ENCODE measurements around the gene NLGN4Y.

Gene NLGN4Y
- total RNA-seq, result 0 to 9.0 (median 3.0) reads per million in 9 experiments

DNA sequence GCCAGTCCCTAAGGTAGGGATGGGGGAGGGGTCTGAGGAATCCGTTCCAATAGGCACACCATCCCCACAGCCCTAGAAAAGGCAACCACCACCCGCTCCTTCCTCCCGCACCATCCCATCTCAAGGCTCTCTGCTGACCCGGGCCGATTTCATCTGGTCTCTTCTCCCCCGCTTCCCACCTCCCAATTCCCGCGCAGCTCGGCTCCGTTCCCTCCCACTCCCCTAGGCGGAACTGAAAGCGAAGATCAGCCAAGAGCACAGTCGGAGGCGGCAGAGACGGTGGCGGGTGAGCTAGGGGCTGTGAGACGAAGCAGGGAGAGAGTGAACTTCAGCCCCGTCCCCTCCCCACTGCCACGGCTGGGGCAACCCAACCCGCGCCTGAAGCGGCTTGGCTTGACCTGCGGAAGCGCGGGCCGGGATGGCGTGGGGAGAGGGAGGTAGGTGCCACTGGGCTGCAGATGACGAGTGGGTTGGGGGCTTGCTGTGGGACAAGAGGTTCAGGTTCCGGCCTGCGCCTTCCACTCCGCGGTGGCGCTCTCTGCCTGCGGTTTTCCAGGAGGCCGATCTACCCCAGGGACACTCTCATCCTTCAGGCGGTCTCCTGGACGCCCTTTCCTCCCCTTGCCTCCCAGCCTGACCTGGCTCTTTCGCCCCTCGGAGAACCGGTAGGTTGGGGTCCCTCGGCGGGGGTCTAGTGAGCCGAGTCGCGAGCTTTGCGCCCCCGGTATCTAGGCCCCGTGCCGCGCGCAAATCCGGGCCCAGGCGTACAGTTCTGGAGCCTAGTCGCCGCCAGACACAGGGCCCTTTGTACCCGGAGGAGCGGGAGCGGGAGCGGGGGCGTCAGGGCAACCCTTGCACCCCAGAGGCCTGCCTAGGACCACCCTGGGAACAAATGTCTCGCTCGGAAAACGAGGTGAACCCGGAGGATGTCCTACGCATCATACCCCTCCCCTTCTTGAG is at the start of gene NLGN4Y:
TSS of gene NLGN4Y (plus strand) at position 258 of the 960 bp plus-strand sequence. CDS start 97,591 bp downstream, outside the sequence.
- peak within 1 kb of the TSS; percentile 69 to 91 for H3K27ac Mint-ChIP-seq
- peak; percentile 37 for ATAC-seq (replicated peaks)
- H3K4me3 Mint-ChIP-seq, result peak within 1 kb of the TSS; percentile 81 to 92
- DNase-seq, result peak in 1 of 3 experiments; percentile 12
- H3K4me1 Mint-ChIP-seq (ENCODE audit: low read depth in 2 of 2), result peaks cover 11 to 18% of the 10 kb centered on the region in 2 donors
- H3K36me3 Mint-ChIP-seq (ENCODE audit: insufficient read depth), result no peaks in the 10 kb centered on the region
- no peaks in the 10 kb centered on the region for H3K9me3 Mint-ChIP-seq
- H3K27me3 Mint-ChIP-seq, result peaks cover 13 to 25% of the 10 kb centered on the region in 2 donors

DNA sequence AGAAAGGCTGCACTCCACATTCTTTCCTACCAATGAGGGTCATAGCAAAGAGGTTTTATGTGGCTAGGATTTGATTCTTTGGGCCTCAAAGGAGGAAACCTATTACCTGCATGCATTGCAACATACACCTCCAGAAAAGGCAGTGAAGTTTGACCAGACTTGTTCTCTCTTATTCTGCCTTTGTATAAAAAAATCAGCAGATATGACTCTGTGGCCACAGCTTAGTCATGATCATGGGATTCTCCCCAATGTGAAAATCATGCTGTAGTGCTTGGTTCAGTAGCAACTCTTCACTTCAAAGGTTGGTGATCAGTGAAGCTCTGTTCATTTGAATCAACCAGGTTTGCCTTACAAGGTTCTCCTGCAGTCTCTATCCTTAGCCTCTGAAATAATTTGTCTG is 38.4 kb upstream of the NLGN4Y start:
- no peaks in the 10 kb centered on the region for H3K36me3 Mint-ChIP-seq (ENCODE audit: insufficient read depth)
- no peaks in the 10 kb centered on the region for H3K9me3 Mint-ChIP-seq
- H3K27ac Mint-ChIP-seq, result no peak overlapping the region
- ATAC-seq (replicated peaks), result no peak
- H3K4me1 Mint-ChIP-seq (ENCODE audit: low read depth in 2 of 2), result no peaks in the 10 kb centered on the region
- no peaks in the 10 kb centered on the region for H3K27me3 Mint-ChIP-seq
- DNase-seq, result no peak
- no peak overlapping the region for H3K4me3 Mint-ChIP-seq

DNA sequence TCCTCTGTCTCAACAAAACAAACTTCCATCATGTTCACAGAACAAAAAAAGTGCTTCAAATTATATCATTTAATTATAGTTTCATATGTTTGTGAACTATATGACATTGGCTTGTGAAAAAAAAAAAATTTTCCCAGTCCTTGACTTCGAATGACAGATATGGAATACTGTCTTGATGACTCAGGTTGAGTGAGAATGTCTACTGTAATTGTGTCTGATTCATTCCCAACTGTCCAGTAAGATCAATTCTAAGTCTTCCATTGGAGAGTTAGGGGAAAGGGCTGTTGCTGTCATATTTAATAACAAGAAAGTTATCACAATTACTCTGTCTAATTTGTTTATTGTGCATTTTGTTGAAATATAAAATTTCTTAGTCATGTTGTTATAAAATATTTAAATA is 34.1 kb upstream of the NLGN4Y start:
- Mint-ChIP-seq H3K36me3 (ENCODE audit: insufficient read depth) (no peaks in the 10 kb centered on the region), H3K27me3 (no peaks in the 10 kb centered on the region), H3K27ac (no peak overlapping the region), H3K9me3 (no peaks in the 10 kb centered on the region), H3K4me3 (no peak overlapping the region), H3K4me1 (ENCODE audit: low read depth in 2 of 2) (no peaks in the 10 kb centered on the region)
- ATAC-seq (replicated peaks) (no peak), DNase-seq (no peak)

- no peaks in the 10 kb centered on the region for H3K9me3 Mint-ChIP-seq
- H3K4me3 Mint-ChIP-seq, result no peak overlapping the region
- no peaks in the 10 kb centered on the region for H3K27me3 Mint-ChIP-seq
- ATAC-seq (replicated peaks) (no peak), DNase-seq (no peak)
- H3K4me1 Mint-ChIP-seq (ENCODE audit: low read depth in 2 of 2), result no peaks in the 10 kb centered on the region
- H3K27ac Mint-ChIP-seq, result no peak overlapping the region
- H3K36me3 Mint-ChIP-seq (ENCODE audit: insufficient read depth), result no peaks in the 10 kb centered on the region
Observed at GRCh38 chrY:14498071-14498470, 26.3 kb upstream of the NLGN4Y start.

DNA sequence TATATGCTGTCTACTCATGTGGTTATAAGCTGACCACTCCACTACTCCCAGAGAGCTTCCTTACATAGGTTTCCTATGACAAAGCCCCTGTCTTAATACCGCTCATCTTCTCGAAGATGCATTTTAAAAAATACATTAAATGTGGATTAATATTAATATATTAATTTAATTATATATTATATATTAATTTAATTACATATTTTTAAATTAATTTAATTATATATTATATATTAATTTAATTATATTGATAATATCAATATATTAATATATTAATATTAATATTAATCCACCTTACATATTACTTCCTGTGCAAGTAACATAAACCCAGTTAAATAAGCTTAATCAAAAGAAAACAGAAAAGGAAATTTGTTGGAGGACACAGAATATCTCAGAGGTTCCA is 19.7 kb upstream of the NLGN4Y start:
- no peak for ATAC-seq (replicated peaks)
- no peaks in the 10 kb centered on the region for H3K4me1 Mint-ChIP-seq (ENCODE audit: low read depth in 2 of 2)

GRCh38 chrY:14522379-14522950 is 1.9 kb upstream of the NLGN4Y start:
- DNase-seq (no peak), ATAC-seq (replicated peaks) (no peak)
- Mint-ChIP-seq H3K36me3 (ENCODE audit: insufficient read depth) (no peaks in the 10 kb centered on the region), H3K27ac (no peak overlapping the region), H3K4me3 (no peak overlapping the region), H3K27me3 (peaks cover 18 to 25% of the 10 kb centered on the region in 2 donors), H3K9me3 (no peaks in the 10 kb centered on the region), H3K4me1 (ENCODE audit: low read depth in 2 of 2) (peaks cover 11 to 14% of the 10 kb centered on the region in 2 donors)

More for the DNA sequence above, 19.7 kb upstream of the NLGN4Y start:
- no peaks in the 10 kb centered on the region for H3K36me3 Mint-ChIP-seq (ENCODE audit: insufficient read depth)
- H3K27ac Mint-ChIP-seq, result no peak overlapping the region
- no peaks in the 10 kb centered on the region for H3K9me3 Mint-ChIP-seq
- H3K4me3 Mint-ChIP-seq, result no peak overlapping the region
- H3K27me3 Mint-ChIP-seq, result no peaks in the 10 kb centered on the region
- DNase-seq, result no peak

GRCh38 chrY:14523491-14524271 is 648 bp upstream of the NLGN4Y start:
- H3K4me3 Mint-ChIP-seq, result peak overlapping the region; percentile 81 to 92
- no peaks in the 10 kb centered on the region for H3K36me3 Mint-ChIP-seq (ENCODE audit: insufficient read depth)
- peaks cover 11 to 17% of the 10 kb centered on the region in 2 donors for H3K4me1 Mint-ChIP-seq (ENCODE audit: low read depth in 2 of 2)
- peaks cover 13 to 25% of the 10 kb centered on the region in 2 donors for H3K27me3 Mint-ChIP-seq
- ATAC-seq (replicated peaks) (no peak), DNase-seq (peak in 1 of 3 experiments; percentile 5)
- H3K9me3 Mint-ChIP-seq, result no peaks in the 10 kb centered on the region
- peak overlapping the region; percentile 69 to 91 for H3K27ac Mint-ChIP-seq

- ATAC-seq (replicated peaks) (no peak), DNase-seq (peak in 1 of 3 experiments; percentile 11)
- peak overlapping the region; percentile 69 to 91 for H3K27ac Mint-ChIP-seq
- H3K4me1 Mint-ChIP-seq (ENCODE audit: low read depth in 2 of 2), result peaks cover 11 to 18% of the 10 kb centered on the region in 2 donors
- no peaks in the 10 kb centered on the region for H3K9me3 Mint-ChIP-seq
- H3K36me3 Mint-ChIP-seq (ENCODE audit: insufficient read depth), result no peaks in the 10 kb centered on the region
- peak overlapping the region; percentile 81 to 92 for H3K4me3 Mint-ChIP-seq
- H3K27me3 Mint-ChIP-seq, result peaks cover 13 to 25% of the 10 kb centered on the region in 2 donors
Observed at GRCh38 chrY:14525315-14525714, 986 bp downstream of the NLGN4Y start.

GRCh38 chrY:14528361-14528760 is 4.0 kb downstream of the NLGN4Y start:
- Mint-ChIP-seq H3K27me3 (peaks cover 5 to 6% of the 10 kb centered on the region in 2 donors), H3K27ac (peak overlapping the region in 1 of 2 donors; percentile 24), H3K4me3 (no peak overlapping the region), H3K36me3 (ENCODE audit: insufficient read depth) (no peaks in the 10 kb centered on the region), H3K4me1 (ENCODE audit: low read depth in 2 of 2) (peaks cover 9 to 17% of the 10 kb centered on the region in 2 donors), H3K9me3 (no peaks in the 10 kb centered on the region)
- DNase-seq (no peak), ATAC-seq (replicated peaks) (no peak)

GRCh38 chrY:14536703-14537102 is 12.4 kb downstream of the NLGN4Y start:
- H3K4me3 Mint-ChIP-seq, result no peak overlapping the region

GRCh38 chrY:14543506-14543905 is 19.2 kb downstream of the NLGN4Y start:
- H3K27ac Mint-ChIP-seq, result no peak overlapping the region
- no peaks in the 10 kb centered on the region for H3K36me3 Mint-ChIP-seq (ENCODE audit: insufficient read depth)
- H3K4me1 Mint-ChIP-seq (ENCODE audit: low read depth in 2 of 2), result no peaks in the 10 kb centered on the region
- H3K9me3 Mint-ChIP-seq, result peaks cover 4 to 9% of the 10 kb centered on the region in 2 donors
- DNase-seq (no peak), ATAC-seq (replicated peaks) (no peak)
- no peaks in the 10 kb centered on the region for H3K27me3 Mint-ChIP-seq
- H3K4me3 Mint-ChIP-seq, result no peak overlapping the region

More at GRCh38 chrY:14536703-14537102, 12.4 kb downstream of the NLGN4Y start:
- DNase-seq (no peak), ATAC-seq (replicated peaks) (no peak)
- no peaks in the 10 kb centered on the region for H3K4me1 Mint-ChIP-seq (ENCODE audit: low read depth in 2 of 2)
- no peak overlapping the region for H3K27ac Mint-ChIP-seq
- no peaks in the 10 kb centered on the region for H3K36me3 Mint-ChIP-seq (ENCODE audit: insufficient read depth)
- H3K9me3 Mint-ChIP-seq, result peaks cover 0 to 1% of the 10 kb centered on the region in 2 donors
- no peaks in the 10 kb centered on the region for H3K27me3 Mint-ChIP-seq

- Mint-ChIP-seq H3K4me3 (no peak overlapping the region), H3K27me3 (no peaks in the 10 kb centered on the region), H3K27ac (no peak overlapping the region), H3K9me3 (no peaks in the 10 kb centered on the region), H3K36me3 (ENCODE audit: insufficient read depth) (no peaks in the 10 kb centered on the region), H3K4me1 (ENCODE audit: low read depth in 2 of 2) (peaks cover 0 to 5% of the 10 kb centered on the region in 2 donors)
- DNase-seq, result no peak
- no peak for ATAC-seq (replicated peaks)
Observed at GRCh38 chrY:14581294-14581693, 57.0 kb downstream of the NLGN4Y start.

- no peaks in the 10 kb centered on the region for H3K27me3 Mint-ChIP-seq
- no peaks in the 10 kb centered on the region for H3K4me1 Mint-ChIP-seq (ENCODE audit: low read depth in 2 of 2)
- peaks cover 0 to 8% of the 10 kb centered on the region in 2 donors for H3K9me3 Mint-ChIP-seq
- no peak overlapping the region for H3K4me3 Mint-ChIP-seq
- ATAC-seq (replicated peaks) (no peak), DNase-seq (no peak)
- no peak overlapping the region for H3K27ac Mint-ChIP-seq
- no peaks in the 10 kb centered on the region for H3K36me3 Mint-ChIP-seq (ENCODE audit: insufficient read depth)
Observed at GRCh38 chrY:14586725-14587124, 62.4 kb downstream of the NLGN4Y start.

Measured in effector memory CD8-positive, alpha-beta T cell (primary cell).